BLaER1 treated with 17β-estradiol and CSF1 and Interleukin-3, amounts not matched to agents 10 nM and 100 nM (cell line): Measurements from ENCODE around the gene ZMIZ1.

Experiments used
- H3K27ac ChIP-seq, 11 experiments: shearing (Covaris generic); formaldehyde crosslinking; 2 replicates each; pipeline ENCODE4 v1.8.1; 2022
- H3K27me3 ChIP-seq, 11 experiments: shearing (Covaris generic); formaldehyde crosslinking; 2 replicates each; pipeline ENCODE4 v1.8.1; 2022
- H3K36me3 ChIP-seq, 11 experiments: shearing (Covaris generic); formaldehyde crosslinking; 2 replicates each; pipeline ENCODE4 v1.8.1; 2022
- H3K4me1 ChIP-seq, 10 experiments: shearing (Covaris generic); formaldehyde crosslinking; 2 replicates each; pipeline ENCODE4 v1.8.1; 2022
- H3K4me2 ChIP-seq, 11 experiments: shearing (Covaris generic); formaldehyde crosslinking; 2 replicates each; pipeline ENCODE4 v1.8.1; 2022
- H3K4me3 ChIP-seq, 10 experiments: shearing (Covaris generic); formaldehyde crosslinking; 2 replicates each; pipeline ENCODE4 v1.8.1; 2022
- H3K9ac ChIP-seq, 11 experiments: shearing (Covaris generic); formaldehyde crosslinking; 2 replicates each; pipeline ENCODE4 v1.8.1; 2022
- H3K9me3 ChIP-seq, 11 experiments: shearing (Covaris generic); formaldehyde crosslinking; replicated peaks in 1 of 11; 2 replicates each; pipeline ENCODE4 v1.8.1; 2022
- H4K20me1 ChIP-seq, 11 experiments: shearing (Covaris generic); formaldehyde crosslinking; 2 replicates each; pipeline ENCODE4 v1.8.1; 2022
- Cebpa-rat ChIP-seq, 11 experiments: shearing (Covaris generic); IDR thresholded peaks; 2 replicates each; pipeline ENCODE4 v1.8.1; 2022

The ZMIZ1 gene

DNA sequence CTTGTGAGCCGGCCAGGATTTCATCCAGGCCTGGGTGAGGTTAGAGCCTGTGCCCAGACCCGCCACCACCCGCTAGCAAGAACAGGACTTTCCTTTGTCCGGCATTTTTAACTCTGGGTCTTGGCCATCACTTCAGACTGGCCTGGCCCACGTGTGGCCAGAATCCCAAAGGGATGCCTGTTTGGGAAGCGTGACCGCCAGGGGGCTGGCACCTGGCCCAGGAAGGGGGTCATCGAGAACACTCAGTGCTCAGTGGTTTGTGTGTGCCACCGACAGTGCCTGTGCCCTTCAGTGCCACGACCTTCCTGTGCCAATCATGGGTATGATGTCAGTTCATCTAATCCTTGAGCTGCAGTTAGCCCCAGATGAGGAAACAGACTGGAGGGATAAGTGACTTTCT is 85.0 kb downstream of the ZMIZ1 start:
- peaks cover 3 to 55% (median 24%) of the 10 kb centered on the region in 11 experiments; a peak in 16 of 22 replicates for H3K36me3 ChIP-seq
- H3K4me2 ChIP-seq: peak overlapping the region; percentile 60 to 99 (median 97); a peak in 21 of 22 replicates
- peaks cover 98 to 100% (median 99%) of the 10 kb centered on the region in 10 experiments for H3K4me1 ChIP-seq
- H3K4me3 ChIP-seq: no peak overlapping the region
- no peaks in the 10 kb centered on the region for H3K9me3 ChIP-seq
- no peaks in the 10 kb centered on the region for H3K27me3 ChIP-seq
- H4K20me1 ChIP-seq: peaks cover 40 to 82% (median 56%) of the 10 kb centered on the region in 11 experiments
- peak overlapping the region in 2 of 11 experiments; percentile 7 to 61; a peak in 2 of 22 replicates for H3K9ac ChIP-seq
- TF ChIP-seq Cebpa-rat (IDR thresholded peaks at IDR 0.05): no peak
- H3K27ac ChIP-seq: peak overlapping the region in 7 of 11 experiments; percentile 7 to 93 (median 46); a peak in 8 of 22 replicates

GRCh38 chr10:79155301-79156081 is 86.7 kb downstream of the ZMIZ1 start:
- Histone ChIP-seq H3K4me1 (peaks cover 98 to 100% (median 99%) of the 10 kb centered on the region in 10 experiments), H3K27me3 (no peaks in the 10 kb centered on the region), H3K9me3 (no peaks in the 10 kb centered on the region), H3K9ac (peak overlapping the region in 6 of 11 experiments; percentile 6 to 42 (median 35); a peak in 8 of 22 replicates), H4K20me1 (peaks cover 57 to 93% (median 73%) of the 10 kb centered on the region in 11 experiments), H3K36me3 (peaks cover 3 to 69% (median 29%) of the 10 kb centered on the region in 11 experiments; a peak in 16 of 22 replicates), H3K4me3 (no peak overlapping the region), H3K4me2 (peak overlapping the region; percentile 60 to 99 (median 97)), H3K27ac (peak overlapping the region in 10 of 11 experiments; percentile 6 to 93 (median 36); a peak in 17 of 22 replicates)
- no peak for TF ChIP-seq Cebpa-rat (IDR thresholded peaks at IDR 0.05)

GRCh38 chr10:79156334-79157274 is 87.8 kb downstream of the ZMIZ1 start:
- TF ChIP-seq Cebpa-rat (IDR thresholded peaks at IDR 0.05): no peak
- peaks cover 97 to 100% (median 99%) of the 10 kb centered on the region in 10 experiments for H3K4me1 ChIP-seq
- H3K4me3 ChIP-seq: no peak overlapping the region
- no peaks in the 10 kb centered on the region for H3K9me3 ChIP-seq
- H3K4me2 ChIP-seq: peak overlapping the region; percentile 28 to 97 (median 51); a peak in 21 of 22 replicates
- H4K20me1 ChIP-seq: peaks cover 68 to 93% (median 84%) of the 10 kb centered on the region in 11 experiments
- no peaks in the 10 kb centered on the region for H3K27me3 ChIP-seq
- H3K36me3 ChIP-seq: peaks cover 6 to 80% (median 40%) of the 10 kb centered on the region in 11 experiments; a peak in 17 of 22 replicates
- H3K9ac ChIP-seq: peak overlapping the region in 5 of 11 experiments; percentile 4 to 69 (median 33); a peak in 8 of 22 replicates
- H3K27ac ChIP-seq: peak overlapping the region in 5 of 11 experiments; percentile 9 to 65 (median 39); a peak in 7 of 22 replicates

DNA sequence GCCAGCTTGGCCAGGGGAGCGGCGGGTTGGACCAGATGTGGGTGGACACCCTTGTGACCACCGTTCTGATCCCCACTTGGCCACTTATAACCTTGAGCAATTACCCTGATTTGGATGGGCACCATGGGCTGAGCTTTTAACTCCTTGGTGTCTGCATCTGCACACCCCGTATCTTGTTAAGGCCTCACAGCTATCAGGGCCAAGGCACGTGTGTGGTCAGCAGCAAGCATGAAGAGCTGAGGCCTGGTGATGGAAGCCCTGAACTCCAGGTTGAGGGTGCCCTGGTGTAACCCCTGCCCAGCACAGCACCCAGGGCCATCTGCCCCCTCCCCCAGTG is 89.2 kb downstream of the ZMIZ1 start:
- Histone ChIP-seq H3K9ac (peak overlapping the region in 6 of 11 experiments; percentile 3 to 60 (median 49); a peak in 5 of 22 replicates), H3K4me3 (no peak overlapping the region), H3K36me3 (peaks cover 18 to 86% (median 48%) of the 10 kb centered on the region in 11 experiments; a peak in 20 of 22 replicates), H4K20me1 (peaks cover 82 to 100% (median 96%) of the 10 kb centered on the region in 11 experiments), H3K4me1 (peaks cover 97 to 99% (median 99%) of the 10 kb centered on the region in 10 experiments), H3K27ac (peak overlapping the region in 2 of 11 experiments; percentile 27 to 36; a peak in 2 of 22 replicates), H3K4me2 (peak overlapping the region; percentile 17 to 97 (median 51)), H3K9me3 (no peaks in the 10 kb centered on the region), H3K27me3 (no peaks in the 10 kb centered on the region)
- TF ChIP-seq Cebpa-rat (IDR thresholded peaks at IDR 0.05): no peak

DNA sequence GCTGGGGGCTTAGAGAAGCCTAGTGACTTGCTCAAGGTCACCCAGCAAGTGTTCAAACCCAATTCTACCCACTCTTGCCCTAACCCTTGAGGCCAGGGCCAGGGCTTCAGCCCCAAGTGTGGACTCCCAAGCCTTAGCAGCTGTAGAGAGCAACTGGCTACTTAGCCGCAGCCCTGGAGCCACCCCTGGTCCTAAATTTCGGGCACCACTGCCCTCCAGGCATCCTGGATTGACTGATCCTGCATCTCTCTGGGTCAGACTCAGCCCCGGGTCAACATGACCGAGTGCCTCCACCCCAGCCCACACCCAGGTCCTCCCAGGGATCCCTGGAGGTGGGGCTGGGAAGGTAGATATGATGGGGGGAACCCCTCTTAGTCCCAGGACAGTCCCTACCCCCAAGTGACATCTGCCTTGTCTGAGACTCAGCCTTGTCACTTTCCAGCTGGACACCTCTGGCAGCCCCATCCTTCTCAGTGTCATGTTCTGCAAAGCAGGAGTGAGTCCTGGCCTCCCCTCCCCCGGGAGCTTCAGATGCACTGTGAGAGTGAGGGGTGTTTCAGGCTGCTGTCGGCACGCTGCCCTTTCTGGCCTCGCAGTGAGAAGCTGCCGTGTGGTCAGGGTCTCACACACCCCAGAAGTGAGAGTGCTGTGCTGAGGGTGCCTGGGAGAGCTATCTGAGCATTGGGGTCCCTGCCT is 89.8 kb downstream of the ZMIZ1 start:
- H3K27me3 ChIP-seq: no peaks in the 10 kb centered on the region
- H4K20me1 ChIP-seq: peaks cover 88 to 100% (median 96%) of the 10 kb centered on the region in 11 experiments
- peaks cover 24 to 86% (median 48%) of the 10 kb centered on the region in 11 experiments; a peak in 19 of 22 replicates for H3K36me3 ChIP-seq
- TF ChIP-seq Cebpa-rat (IDR thresholded peaks at IDR 0.05): no peak
- no peaks in the 10 kb centered on the region for H3K9me3 ChIP-seq
- H3K4me1 ChIP-seq: peaks cover 97 to 99% (median 99%) of the 10 kb centered on the region in 10 experiments
- peak overlapping the region; percentile 17 to 97 (median 51) for H3K4me2 ChIP-seq
- H3K4me3 ChIP-seq: no peak overlapping the region
- H3K9ac ChIP-seq: peak overlapping the region in 9 of 11 experiments; percentile 3 to 60 (median 40); a peak in 11 of 22 replicates
- H3K27ac ChIP-seq: peak overlapping the region in 8 of 11 experiments; percentile 1 to 36 (median 14); a peak in 7 of 22 replicates

DNA sequence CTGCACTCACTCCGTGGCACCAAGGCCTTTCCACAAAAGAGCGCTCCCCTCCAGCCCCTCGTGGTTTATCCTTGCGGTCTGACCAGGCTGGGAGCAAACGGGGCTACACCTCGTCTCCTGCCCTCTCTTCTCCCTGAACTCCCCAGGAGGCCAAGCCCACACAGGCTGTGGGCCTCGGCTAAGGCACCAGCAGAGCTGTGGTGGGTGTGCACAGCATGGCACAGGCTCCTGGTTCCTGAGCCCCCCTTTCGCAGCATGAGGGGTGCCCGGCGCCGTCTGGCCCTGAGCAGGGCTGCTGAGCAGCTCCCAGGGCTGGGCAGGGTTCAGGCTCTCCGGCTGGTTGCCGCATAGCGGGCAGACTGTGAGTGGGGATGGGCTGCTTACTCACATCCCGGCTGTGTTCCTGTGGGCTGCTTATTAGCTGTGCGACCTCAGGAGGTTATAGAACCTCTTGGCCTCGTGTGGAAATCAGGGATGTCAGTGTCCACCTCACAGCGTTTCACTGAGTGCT is 90.4 kb downstream of the ZMIZ1 start:
- Histone ChIP-seq H3K9ac (peak overlapping the region in 8 of 11 experiments; percentile 7 to 60 (median 42); a peak in 10 of 22 replicates), H3K9me3 (no peaks in the 10 kb centered on the region), H3K27ac (peak overlapping the region in 8 of 11 experiments; percentile 1 to 36 (median 14); a peak in 7 of 22 replicates), H3K4me1 (peaks cover 97 to 99% (median 99%) of the 10 kb centered on the region in 10 experiments), H3K4me3 (no peak overlapping the region), H3K36me3 (peaks cover 26 to 86% (median 49%) of the 10 kb centered on the region in 11 experiments; a peak in 20 of 22 replicates), H3K4me2 (peak overlapping the region; percentile 17 to 97 (median 51); a peak in 21 of 22 replicates), H4K20me1 (peaks cover 94 to 100% (median 97%) of the 10 kb centered on the region in 11 experiments), H3K27me3 (no peaks in the 10 kb centered on the region)
- no peak for TF ChIP-seq Cebpa-rat (IDR thresholded peaks at IDR 0.05)

DNA sequence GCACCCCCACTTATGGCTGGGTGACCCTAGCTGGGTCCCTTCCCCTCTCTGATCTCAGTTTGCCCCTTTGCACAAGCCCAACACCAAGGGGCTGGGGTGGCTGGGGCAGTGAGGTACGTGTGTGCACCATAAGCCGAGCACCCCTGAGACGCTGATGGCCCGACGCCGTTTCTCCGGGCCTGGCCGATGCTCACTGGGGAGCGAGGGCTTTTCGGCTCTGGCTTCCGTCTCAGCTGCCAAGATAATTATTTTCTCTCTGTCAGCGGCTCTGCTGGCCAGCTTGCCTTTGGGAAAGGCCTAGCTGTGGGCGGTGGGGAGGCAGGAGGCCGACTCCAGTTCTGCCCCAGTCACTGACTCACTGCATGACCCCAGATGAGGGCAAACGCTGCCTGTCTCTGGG is 91.0 kb downstream of the ZMIZ1 start:
- peaks cover 95 to 100% (median 98%) of the 10 kb centered on the region in 11 experiments for H4K20me1 ChIP-seq
- peak overlapping the region in 3 of 11 experiments; percentile 16 to 36 (median 17); a peak in 1 of 22 replicates for H3K27ac ChIP-seq
- no peak overlapping the region for H3K4me3 ChIP-seq

More for the DNA sequence above, 91.0 kb downstream of the ZMIZ1 start:
- H3K9ac ChIP-seq: peak overlapping the region in 6 of 11 experiments; percentile 8 to 60 (median 22); a peak in 8 of 22 replicates
- H3K9me3 ChIP-seq: no peaks in the 10 kb centered on the region
- no peaks in the 10 kb centered on the region for H3K27me3 ChIP-seq
- H3K36me3 ChIP-seq: peaks cover 24 to 86% (median 49%) of the 10 kb centered on the region in 11 experiments; a peak in 20 of 22 replicates
- peaks cover 96 to 99% (median 99%) of the 10 kb centered on the region in 10 experiments for H3K4me1 ChIP-seq
- H3K4me2 ChIP-seq: peak overlapping the region in 9 of 11 experiments; percentile 20 to 97 (median 49); a peak in 11 of 22 replicates
- TF ChIP-seq Cebpa-rat (IDR thresholded peaks at IDR 0.05): no peak
